GM21390 (cell line): ENCODE results near the gene HIPK3.
"Not testable (repeated sequence)": the region's sequence is repeated elsewhere in the genome, so short reads cannot be mapped to it uniquely, and the experiment has no call there.

Experiments
- ATAC-seq: cut with Tn5 transposase; IDR thresholded peaks from one replicate; pipeline ENCODE4 v1.9.1; 2021; ENCODE audit not compliant: unreplicated experiment

The HIPK3 gene

GRCh38 chr11:33258631-33259205 is 1.5 kb downstream of the HIPK3 start:
- no peak for ATAC-seq

- ATAC-seq: no peak
Measured at GRCh38 chr11:33259869-33260268, 2.7 kb downstream of the HIPK3 start.

- not testable (repeated sequence) for ATAC-seq
Measured at GRCh38 chr11:33261350-33261749, 4.2 kb downstream of the HIPK3 start.

GRCh38 chr11:33262011-33262645 is 4.9 kb downstream of the HIPK3 start:
- ATAC-seq: no peak

GRCh38 chr11:33263549-33263948 is 6.4 kb downstream of the HIPK3 start:
- ATAC-seq: no peak

- ATAC-seq: no peak
Measured at GRCh38 chr11:33264926-33265325, 7.7 kb downstream of the HIPK3 start.

GRCh38 chr11:33266393-33267215 is 9.4 kb downstream of the HIPK3 start:
- no peak for ATAC-seq

GRCh38 chr11:33268945-33269540 is 11.9 kb downstream of the HIPK3 start:
- ATAC-seq: no peak

- no peak for ATAC-seq
Measured at GRCh38 chr11:33269822-33270221, 12.6 kb downstream of the HIPK3 start.

- no peak for ATAC-seq
Measured at GRCh38 chr11:33271059-33271458, 13.9 kb downstream of the HIPK3 start.

- no peak for ATAC-seq
Measured at GRCh38 chr11:33272338-33273107, 15.3 kb downstream of the HIPK3 start.

GRCh38 chr11:33273656-33274055 is 16.5 kb downstream of the HIPK3 start:
- no peak for ATAC-seq

- no peak for ATAC-seq
Measured at GRCh38 chr11:33280411-33280810, 23.2 kb downstream of the HIPK3 start.

- no peak for ATAC-seq
Measured at GRCh38 chr11:33281758-33282157, 24.6 kb downstream of the HIPK3 start.

- no peak for ATAC-seq
Measured at GRCh38 chr11:33284818-33285217, 27.6 kb downstream of the HIPK3 start.

GRCh38 chr11:33290319-33290718 is 33.1 kb downstream of the HIPK3 start:
- no peak for ATAC-seq

GRCh38 chr11:33291004-33291777 is 34.0 kb downstream of the HIPK3 start:
- ATAC-seq: peak; percentile 84

- ATAC-seq: no peak
Measured at GRCh38 chr11:33292311-33292710, 35.1 kb downstream of the HIPK3 start.

GRCh38 chr11:33294224-33294623 is 37.0 kb downstream of the HIPK3 start:
- ATAC-seq: no peak

GRCh38 chr11:33294797-33295196 is 37.6 kb downstream of the HIPK3 start:
- no peak for ATAC-seq
